Measurements from ENCODE around the gene IGSF3.

IGSF3 gene

DNA sequence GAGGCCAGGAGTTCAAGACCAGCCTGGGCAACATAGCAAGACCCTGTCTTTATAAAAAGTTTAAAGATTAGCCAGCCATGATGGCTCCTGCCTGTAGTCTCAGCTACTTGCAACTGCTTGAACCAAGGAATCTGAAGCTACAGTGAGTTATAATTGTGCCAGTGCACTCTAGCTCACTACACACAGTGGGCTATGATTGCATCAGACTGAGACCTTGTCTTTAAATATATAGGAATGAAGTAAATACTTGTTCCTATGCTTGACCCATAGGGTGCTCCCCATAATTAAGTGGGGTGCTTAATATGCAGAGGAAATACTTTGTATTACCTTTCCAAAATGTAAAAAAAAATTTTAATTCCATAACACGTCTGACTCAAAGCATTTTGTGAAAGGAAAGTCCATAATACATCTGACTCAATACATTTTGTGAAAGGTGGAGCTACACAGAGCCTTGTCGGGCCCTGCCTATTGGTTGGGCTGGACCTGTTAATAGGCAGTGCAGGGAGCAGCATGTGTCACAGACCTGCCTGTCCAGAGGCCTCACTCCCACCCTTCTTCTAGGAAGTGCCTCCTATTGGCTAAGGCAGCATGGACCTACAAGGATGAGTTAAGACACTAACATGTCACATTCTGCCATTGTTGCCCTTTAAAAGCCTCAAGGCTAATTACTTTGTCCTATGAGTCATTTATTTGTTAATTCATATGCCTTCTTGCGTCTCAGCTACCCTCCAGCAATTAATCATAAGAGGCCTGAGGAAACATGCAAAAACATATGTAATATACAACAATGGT lies 130.3 kb downstream of the IGSF3 start:
- Histone ChIP-seq H3K27me3 (ENCODE audit: control insufficient read depth in 1 of 2, insufficient read depth in 2 of 2, low read length in 2 of 2) (no peaks in the 10 kb centered on the region), H3K9me3 (ENCODE audit: low read length) (no peaks in the 10 kb centered on the region), H3K4me3 (ENCODE audit: low read depth in 1 of 2, low read length in 2 of 2) (no peak overlapping the region), H3K36me3 (ENCODE audit: insufficient read depth, low read length) (peaks cover 28% of the 10 kb centered on the region), H3K27ac (ENCODE audit: low read depth, low read length) (no peak overlapping the region), H3K9ac (ENCODE audit: low read length) (no peak overlapping the region), H3K4me1 (ENCODE audit: insufficient read depth, low read length) (no peaks in the 10 kb centered on the region)

DNA sequence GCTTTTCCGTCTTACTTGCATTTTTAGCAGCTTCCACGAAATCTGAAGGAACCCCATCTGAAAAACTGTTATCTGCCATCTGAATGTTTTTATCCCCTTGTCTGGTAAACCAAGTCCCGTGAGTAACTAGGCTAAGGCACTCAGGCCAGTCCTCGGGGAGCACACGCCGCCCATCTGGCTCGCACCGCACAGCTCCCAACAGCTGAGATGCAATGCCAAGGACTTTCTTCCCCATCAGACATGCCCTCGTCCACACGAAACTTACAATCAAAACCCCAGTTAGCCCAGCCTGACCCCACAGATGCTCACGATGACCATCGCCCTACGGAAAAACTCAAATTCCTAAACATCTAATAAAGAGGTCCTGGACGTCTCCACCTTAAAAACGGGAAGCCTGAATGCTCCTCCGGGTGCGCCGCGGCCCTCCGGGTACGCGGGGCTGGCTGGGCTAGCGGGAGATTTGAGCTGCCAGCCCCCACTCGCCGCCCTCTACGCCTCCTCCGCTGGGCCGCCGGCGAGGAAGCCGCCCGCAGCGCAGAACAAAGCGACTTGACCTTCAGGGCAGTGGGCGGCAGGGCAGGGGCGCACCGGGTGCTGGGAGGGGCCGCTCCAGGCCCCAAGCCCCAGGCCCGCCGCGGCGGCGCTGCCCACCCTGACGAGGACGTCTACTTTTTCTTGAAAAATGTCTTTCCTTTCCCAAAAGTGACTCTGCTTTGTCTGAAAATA lies 133.4 kb downstream of the IGSF3 start:
- H3K9ac ChIP-seq (ENCODE audit: low read length) = no peak overlapping the region
- H3K27ac ChIP-seq (ENCODE audit: low read depth, low read length) = no peak overlapping the region
- no peaks in the 10 kb centered on the region for H3K9me3 ChIP-seq (ENCODE audit: low read length)
- no peaks in the 10 kb centered on the region for H3K4me1 ChIP-seq (ENCODE audit: insufficient read depth, low read length)
- peaks cover 24% of the 10 kb centered on the region for H3K36me3 ChIP-seq (ENCODE audit: insufficient read depth, low read length)
- no peaks in the 10 kb centered on the region for H3K27me3 ChIP-seq (ENCODE audit: control insufficient read depth in 1 of 2, insufficient read depth in 2 of 2, low read length in 2 of 2)
- H3K4me3 ChIP-seq (ENCODE audit: low read depth in 1 of 2, low read length in 2 of 2) = no peak overlapping the region

DNA sequence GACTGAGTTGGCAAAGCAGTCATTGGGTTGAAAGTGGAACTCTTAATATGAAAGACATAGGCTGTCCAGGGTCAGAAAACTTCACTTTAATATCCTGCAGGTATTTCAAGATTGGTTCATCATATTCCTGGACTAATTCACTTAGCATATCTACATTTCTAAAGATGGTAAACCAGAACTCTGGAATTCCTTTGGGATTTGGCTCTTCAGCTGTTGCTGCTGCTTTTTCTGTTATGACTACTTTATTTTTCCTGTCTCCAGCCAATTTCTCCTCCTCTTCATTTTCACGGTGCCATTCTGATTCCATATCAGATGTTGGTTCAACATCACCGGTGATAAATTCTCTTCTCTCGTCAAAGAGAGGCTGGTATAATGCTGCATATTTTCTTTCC lies 134.1 kb downstream of the IGSF3 start:
- Histone ChIP-seq H3K9ac (ENCODE audit: low read length) (no peak overlapping the region), H3K4me3 (ENCODE audit: low read depth in 1 of 2, low read length in 2 of 2) (no peak overlapping the region), H3K36me3 (ENCODE audit: insufficient read depth, low read length) (peaks cover 18% of the 10 kb centered on the region), H3K27ac (ENCODE audit: low read depth, low read length) (no peak overlapping the region), H3K4me1 (ENCODE audit: insufficient read depth, low read length) (no peaks in the 10 kb centered on the region), H3K27me3 (ENCODE audit: control insufficient read depth in 1 of 2, insufficient read depth in 2 of 2, low read length in 2 of 2) (no peaks in the 10 kb centered on the region), H3K9me3 (ENCODE audit: low read length) (no peaks in the 10 kb centered on the region)

DNA sequence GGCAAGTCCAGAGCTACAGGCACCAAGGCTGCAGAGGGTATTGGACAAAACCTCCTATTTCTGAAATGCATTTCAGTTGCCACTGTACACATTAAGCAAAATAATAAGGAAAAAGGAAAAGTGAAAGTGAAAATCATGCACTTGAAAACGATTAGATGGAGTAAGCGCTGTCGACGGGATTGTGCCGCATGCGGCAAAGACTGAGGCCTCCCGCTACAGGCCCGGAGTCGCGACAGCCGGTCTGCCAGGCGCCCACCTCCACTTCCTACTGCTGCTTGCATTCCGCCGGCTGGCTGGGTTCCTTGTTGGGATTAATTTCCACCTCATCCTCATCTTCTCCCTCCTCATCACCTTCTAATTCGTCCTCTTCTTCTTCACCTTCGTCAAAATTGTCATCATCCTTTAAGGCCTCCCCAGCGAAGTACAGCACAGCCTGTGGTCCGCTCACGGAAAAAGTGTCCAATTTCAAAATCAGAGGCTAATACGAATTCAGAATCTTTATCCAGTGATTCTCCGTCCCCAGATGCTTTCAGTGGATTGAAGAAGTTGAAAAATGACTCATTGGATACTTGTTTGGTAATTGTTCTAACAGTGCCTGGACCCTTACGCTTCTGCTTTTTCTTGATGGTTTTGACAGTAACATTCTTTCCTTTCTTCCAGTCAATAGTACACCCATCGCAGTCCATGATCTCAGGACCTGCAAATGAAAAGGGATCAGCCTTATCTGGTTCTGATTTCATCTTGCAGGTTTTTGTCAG lies 134.7 kb downstream of the IGSF3 start:
- Histone ChIP-seq H3K4me3 (ENCODE audit: low read depth in 1 of 2, low read length in 2 of 2) (no peak overlapping the region), H3K4me1 (ENCODE audit: insufficient read depth, low read length) (no peaks in the 10 kb centered on the region), H3K9ac (ENCODE audit: low read length) (no peak overlapping the region), H3K27me3 (ENCODE audit: control insufficient read depth in 1 of 2, insufficient read depth in 2 of 2, low read length in 2 of 2) (no peaks in the 10 kb centered on the region), H3K36me3 (ENCODE audit: insufficient read depth, low read length) (peaks cover 16% of the 10 kb centered on the region), H3K9me3 (ENCODE audit: low read length) (no peaks in the 10 kb centered on the region), H3K27ac (ENCODE audit: low read depth, low read length) (no peak overlapping the region)

DNA sequence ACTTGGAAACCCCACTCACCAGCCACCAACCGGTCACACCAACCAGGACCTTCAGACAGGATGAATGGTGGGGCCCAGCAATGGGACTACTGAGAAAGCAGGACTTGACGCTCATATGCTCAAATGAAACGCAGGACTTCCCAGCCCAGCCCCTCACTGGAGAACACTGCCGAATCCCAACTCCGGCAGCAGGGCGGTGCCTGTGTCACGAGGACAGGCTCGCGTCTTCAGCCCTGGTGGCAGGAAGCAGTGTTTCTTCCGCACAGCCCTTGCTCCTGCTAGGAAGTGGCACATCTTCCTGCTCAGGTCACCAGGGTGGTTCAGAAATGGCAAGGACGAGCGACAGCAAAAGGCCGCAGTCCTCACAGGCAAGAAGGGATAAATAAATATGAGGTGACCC lies 135.6 kb downstream of the IGSF3 start:
- no peaks in the 10 kb centered on the region for H3K27me3 ChIP-seq (ENCODE audit: control insufficient read depth in 1 of 2, insufficient read depth in 2 of 2, low read length in 2 of 2)
- H3K36me3 ChIP-seq (ENCODE audit: insufficient read depth, low read length) = peaks cover 16% of the 10 kb centered on the region
- H3K4me1 ChIP-seq (ENCODE audit: insufficient read depth, low read length) = no peaks in the 10 kb centered on the region
- no peak overlapping the region for H3K9ac ChIP-seq (ENCODE audit: low read length)
- H3K9me3 ChIP-seq (ENCODE audit: low read length) = no peaks in the 10 kb centered on the region
- H3K27ac ChIP-seq (ENCODE audit: low read depth, low read length) = no peak overlapping the region
- H3K4me3 ChIP-seq (ENCODE audit: low read depth in 1 of 2, low read length in 2 of 2) = no peak overlapping the region

DNA sequence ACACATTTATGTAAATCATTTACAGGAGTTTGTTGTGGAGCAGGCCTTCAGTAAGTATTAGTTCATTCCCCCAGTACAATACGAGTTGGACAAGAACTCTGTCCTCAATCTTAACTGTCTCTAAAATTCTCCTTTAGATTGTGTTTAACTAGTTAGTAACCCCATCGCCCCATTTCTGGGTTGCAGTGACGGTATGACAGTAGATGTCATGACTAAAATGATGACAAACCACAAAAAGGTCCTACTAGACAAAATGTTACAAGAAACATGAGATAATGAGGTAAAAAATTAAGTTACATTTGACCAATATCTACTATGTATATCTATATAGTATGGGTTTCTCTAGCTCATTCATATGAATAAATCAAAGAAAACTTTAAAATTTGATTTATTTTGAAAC lies 137.9 kb downstream of the IGSF3 start:
- H3K9me3 ChIP-seq (ENCODE audit: low read length) = no peaks in the 10 kb centered on the region
- no peak overlapping the region for H3K4me3 ChIP-seq (ENCODE audit: low read depth in 1 of 2, low read length in 2 of 2)

DNA sequence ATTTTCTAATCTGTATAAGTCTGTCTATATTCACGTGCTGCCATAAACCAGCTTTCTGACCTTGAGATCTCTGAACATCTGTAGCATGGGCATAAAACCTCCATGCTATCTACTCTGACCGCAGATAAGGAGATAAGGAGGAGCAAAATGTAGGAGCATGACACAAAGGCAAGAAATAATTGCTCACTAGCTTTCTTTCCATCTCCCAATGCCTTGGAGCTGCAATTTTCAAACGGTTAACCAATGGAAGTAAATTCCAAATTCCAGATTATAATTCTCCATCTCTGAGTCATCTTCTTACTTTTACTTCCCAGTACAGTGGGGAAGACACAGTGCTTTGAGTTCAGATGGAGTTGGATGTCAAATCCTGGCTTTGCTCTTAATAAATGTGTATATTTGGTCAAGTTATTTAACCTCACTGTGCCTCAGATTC lies 138.3 kb downstream of the IGSF3 start:
- Histone ChIP-seq H3K9ac (ENCODE audit: low read length) (no peak overlapping the region), H3K4me3 (ENCODE audit: low read depth in 1 of 2, low read length in 2 of 2) (no peak overlapping the region), H3K36me3 (ENCODE audit: insufficient read depth, low read length) (peaks cover 9% of the 10 kb centered on the region), H3K4me1 (ENCODE audit: insufficient read depth, low read length) (no peaks in the 10 kb centered on the region), H3K27me3 (ENCODE audit: control insufficient read depth in 1 of 2, insufficient read depth in 2 of 2, low read length in 2 of 2) (no peaks in the 10 kb centered on the region), H3K27ac (ENCODE audit: low read depth, low read length) (no peak overlapping the region), H3K9me3 (ENCODE audit: low read length) (no peaks in the 10 kb centered on the region)

More for the DNA sequence above, 137.9 kb downstream of the IGSF3 start:
- Histone ChIP-seq H3K36me3 (ENCODE audit: insufficient read depth, low read length) (peaks cover 9% of the 10 kb centered on the region), H3K4me1 (ENCODE audit: insufficient read depth, low read length) (no peaks in the 10 kb centered on the region), H3K9ac (ENCODE audit: low read length) (no peak overlapping the region), H3K27ac (ENCODE audit: low read depth, low read length) (no peak overlapping the region), H3K27me3 (ENCODE audit: control insufficient read depth in 1 of 2, insufficient read depth in 2 of 2, low read length in 2 of 2) (no peaks in the 10 kb centered on the region)

DNA sequence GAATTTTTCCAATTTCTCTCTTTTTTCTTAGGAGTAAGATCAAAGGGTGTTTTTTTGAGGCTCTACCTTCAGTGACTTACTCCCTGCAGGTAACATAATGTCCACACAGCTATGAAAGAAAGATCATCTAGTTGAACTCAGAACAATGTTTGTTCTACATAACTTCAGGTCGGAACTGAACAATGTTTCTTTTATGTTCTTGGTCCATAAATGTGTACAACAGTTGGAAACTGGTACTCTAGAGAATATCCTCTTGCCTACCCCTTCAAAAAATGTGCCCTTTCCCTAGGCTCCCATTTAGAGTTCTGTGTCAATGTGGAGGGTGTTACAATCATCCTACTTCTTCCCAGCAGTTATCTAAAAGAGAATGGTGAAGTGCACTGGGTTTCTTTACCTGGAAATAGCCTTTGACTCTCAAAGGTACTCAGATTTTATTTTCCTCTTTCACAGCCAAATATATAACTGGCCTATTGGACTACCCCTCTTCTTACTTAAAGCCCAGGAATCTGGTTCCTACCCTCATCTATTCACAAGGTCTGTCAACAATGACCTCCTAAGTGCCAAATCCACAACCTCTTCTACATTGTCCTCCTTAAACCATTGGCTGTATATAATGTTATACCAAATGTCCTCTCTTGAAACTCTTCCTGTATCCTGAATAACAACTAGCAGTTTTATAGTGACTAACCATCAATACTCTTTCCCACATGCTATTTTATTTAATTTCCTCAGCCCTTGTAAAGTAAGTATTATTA lies 139.0 kb downstream of the IGSF3 start:
- Histone ChIP-seq H3K36me3 (ENCODE audit: insufficient read depth, low read length) (peaks cover 5% of the 10 kb centered on the region), H3K27ac (ENCODE audit: low read depth, low read length) (no peak overlapping the region), H3K4me1 (ENCODE audit: insufficient read depth, low read length) (no peaks in the 10 kb centered on the region), H3K4me3 (ENCODE audit: low read depth in 1 of 2, low read length in 2 of 2) (no peak overlapping the region), H3K9me3 (ENCODE audit: low read length) (no peaks in the 10 kb centered on the region), H3K9ac (ENCODE audit: low read length) (no peak overlapping the region), H3K27me3 (ENCODE audit: control insufficient read depth in 1 of 2, insufficient read depth in 2 of 2, low read length in 2 of 2) (no peaks in the 10 kb centered on the region)

DNA sequence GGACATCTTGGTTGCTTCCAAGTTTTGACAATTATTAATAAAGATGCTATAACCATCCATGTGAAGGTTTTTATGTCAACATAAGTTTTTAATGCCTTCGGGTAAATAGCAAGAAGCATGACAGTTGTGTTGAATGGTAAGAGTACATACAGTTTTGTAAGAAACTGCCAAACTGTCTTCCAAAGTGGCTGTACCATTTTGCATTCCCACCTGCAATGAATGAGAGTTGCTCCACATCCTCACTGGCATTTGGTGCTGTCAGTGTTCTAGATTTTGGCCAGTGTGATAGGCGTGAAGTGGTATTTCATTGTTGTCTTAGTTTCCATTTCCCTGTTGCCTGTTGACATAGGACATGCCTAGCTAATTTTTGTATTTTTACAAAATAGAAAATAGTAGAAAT lies 142.1 kb downstream of the IGSF3 start:
- H3K4me1 ChIP-seq (ENCODE audit: insufficient read depth, low read length) = no peaks in the 10 kb centered on the region
- no peak overlapping the region for H3K4me3 ChIP-seq (ENCODE audit: low read depth in 1 of 2, low read length in 2 of 2)
- no peak overlapping the region for H3K9ac ChIP-seq (ENCODE audit: low read length)
- no peaks in the 10 kb centered on the region for H3K9me3 ChIP-seq (ENCODE audit: low read length)
- no peaks in the 10 kb centered on the region for H3K36me3 ChIP-seq (ENCODE audit: insufficient read depth, low read length)
- H3K27ac ChIP-seq (ENCODE audit: low read depth, low read length) = no peak overlapping the region
- no peaks in the 10 kb centered on the region for H3K27me3 ChIP-seq (ENCODE audit: control insufficient read depth in 1 of 2, insufficient read depth in 2 of 2, low read length in 2 of 2)
